AG10803 (cell line): ENCODE data around the gene CNGA1.

Experiments used
- DNase-seq: peaks from one replicate; pipeline ENCODE4 v3.0.0; 2010; ENCODE audit warnings: low read depth
- H3K4me3 ChIP-seq: 2 replicates; pipeline ENCODE4 v1.5.1; 2011; ENCODE audit warnings: mild to moderate bottlenecking, low read length, control low read depth
- TF ChIP-seq, protein P1 (sequence below): conservative IDR thresholded peaks from 2 replicates; pipeline ENCODE4 v1.5.1; 2011; ENCODE audit warnings: mild to moderate bottlenecking, low read length, control low read depth, inconsistent platforms

The CNGA1 gene

DNA sequence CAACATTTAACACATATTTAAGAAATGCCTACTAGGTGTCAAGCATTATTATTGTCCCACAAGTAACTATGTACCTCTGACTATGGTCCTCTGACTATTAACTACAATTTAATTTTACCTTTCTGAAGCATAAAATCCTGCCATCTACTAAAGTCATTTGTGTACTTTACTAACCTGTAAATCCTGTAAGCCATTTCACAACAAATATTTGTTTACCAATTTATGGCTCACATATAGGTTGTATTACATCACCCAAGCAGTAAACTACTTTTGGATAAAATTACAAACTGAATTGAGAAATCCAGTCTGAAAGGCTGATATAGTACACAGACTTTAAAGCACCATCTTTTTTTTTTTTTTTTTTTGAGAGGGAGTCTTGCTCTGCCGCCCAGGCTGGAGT is 43.8 kb downstream of the CNGA1 start:
- TF ChIP-seq, protein P1, sequence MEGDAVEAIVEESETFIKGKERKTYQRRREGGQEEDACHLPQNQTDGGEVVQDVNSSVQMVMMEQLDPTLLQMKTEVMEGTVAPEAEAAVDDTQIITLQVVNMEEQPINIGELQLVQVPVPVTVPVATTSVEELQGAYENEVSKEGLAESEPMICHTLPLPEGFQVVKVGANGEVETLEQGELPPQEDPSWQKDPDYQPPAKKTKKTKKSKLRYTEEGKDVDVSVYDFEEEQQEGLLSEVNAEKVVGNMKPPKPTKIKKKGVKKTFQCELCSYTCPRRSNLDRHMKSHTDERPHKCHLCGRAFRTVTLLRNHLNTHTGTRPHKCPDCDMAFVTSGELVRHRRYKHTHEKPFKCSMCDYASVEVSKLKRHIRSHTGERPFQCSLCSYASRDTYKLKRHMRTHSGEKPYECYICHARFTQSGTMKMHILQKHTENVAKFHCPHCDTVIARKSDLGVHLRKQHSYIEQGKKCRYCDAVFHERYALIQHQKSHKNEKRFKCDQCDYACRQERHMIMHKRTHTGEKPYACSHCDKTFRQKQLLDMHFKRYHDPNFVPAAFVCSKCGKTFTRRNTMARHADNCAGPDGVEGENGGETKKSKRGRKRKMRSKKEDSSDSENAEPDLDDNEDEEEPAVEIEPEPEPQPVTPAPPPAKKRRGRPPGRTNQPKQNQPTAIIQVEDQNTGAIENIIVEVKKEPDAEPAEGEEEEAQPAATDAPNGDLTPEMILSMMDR = no peak
- H3K4me3 ChIP-seq = no peak overlapping the region
- no peak for DNase-seq

DNA sequence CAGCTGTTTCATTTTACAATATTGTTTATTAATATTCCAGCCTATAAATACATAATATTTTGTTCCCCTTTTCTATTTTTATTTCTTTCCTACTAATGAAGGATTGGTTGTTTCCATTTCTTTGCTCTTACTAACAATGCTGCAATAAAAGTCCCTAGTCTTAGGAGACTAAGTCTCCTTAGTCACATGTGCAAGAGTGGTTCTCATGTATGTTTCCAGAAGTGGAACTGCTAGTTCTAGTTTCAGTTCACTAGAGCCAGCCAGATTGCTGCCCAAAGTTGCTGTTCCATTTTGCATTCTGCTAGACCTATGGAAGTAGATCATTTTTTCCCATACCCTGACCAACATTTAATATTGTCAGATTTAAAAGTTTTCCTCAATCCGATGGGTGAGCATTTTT is 44.3 kb downstream of the CNGA1 start:
- no peak for DNase-seq
- H3K4me3 ChIP-seq = no peak overlapping the region
- TF ChIP-seq, protein P1 = no peak

DNA sequence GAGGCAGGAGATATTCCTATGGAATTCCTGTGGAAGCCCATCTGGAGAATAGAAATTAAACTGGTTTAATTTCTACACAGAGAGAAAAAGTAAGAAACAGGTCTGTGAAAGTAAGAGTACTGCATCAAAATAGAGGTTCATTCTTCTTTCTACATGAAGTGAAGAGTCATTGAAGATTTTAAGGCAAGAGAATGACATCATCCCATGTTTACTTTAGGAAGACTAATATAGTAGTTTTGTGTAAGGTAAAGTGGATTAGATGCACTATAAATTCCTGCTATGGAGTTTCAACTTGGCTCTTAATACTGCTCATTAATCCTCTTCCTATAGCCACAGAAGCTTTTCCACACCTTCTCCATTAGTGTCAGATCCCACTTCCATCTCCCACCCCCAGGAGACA is 47.6 kb downstream of the CNGA1 start:
- no peak for DNase-seq
- TF ChIP-seq, protein P1 = no peak
- H3K4me3 ChIP-seq = no peak overlapping the region

DNA sequence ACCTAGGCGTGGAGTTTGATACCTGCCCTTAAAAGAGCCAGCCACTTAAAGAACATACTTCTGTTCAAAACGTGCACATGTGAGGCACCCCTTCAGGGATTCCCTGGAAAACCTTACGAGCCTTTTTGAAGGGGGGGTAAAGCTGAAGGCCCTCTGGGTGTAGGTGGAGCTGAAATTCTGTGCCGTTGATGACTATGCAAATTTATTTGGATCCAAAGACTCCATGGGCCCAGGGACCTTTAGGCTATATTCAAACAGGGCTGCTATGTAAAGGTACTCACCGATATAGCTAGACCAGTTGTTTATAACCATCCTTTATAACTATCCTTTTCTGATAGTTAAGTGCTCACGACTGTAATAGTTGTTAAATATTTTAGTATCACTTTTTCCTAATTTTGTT is 61.8 kb downstream of the CNGA1 start:
- TF ChIP-seq, protein P1 = no peak
- DNase-seq = no peak
- no peak overlapping the region for H3K4me3 ChIP-seq

DNA sequence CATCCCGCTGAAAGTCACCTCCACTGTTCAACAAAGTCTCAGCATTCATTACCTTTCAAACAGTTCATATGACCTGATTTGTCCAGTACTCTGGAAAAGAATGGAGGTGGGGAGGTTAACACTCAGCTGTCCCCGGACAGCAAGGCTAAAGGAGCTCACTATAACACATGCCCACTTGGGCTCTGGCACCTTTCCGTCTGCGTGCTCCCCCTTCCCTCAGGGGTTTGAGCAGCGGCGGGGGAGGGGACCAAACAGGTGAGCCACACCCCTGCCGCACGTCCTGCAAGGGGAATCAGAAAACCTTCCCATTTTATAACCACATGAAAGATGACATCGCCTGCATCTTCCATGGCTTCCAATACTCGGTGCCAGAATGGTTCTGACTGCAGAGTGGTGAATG is 62.2 kb downstream of the CNGA1 start:
- DNase-seq = no peak
- no peak overlapping the region for H3K4me3 ChIP-seq
- TF ChIP-seq, protein P1 = no peak

DNA sequence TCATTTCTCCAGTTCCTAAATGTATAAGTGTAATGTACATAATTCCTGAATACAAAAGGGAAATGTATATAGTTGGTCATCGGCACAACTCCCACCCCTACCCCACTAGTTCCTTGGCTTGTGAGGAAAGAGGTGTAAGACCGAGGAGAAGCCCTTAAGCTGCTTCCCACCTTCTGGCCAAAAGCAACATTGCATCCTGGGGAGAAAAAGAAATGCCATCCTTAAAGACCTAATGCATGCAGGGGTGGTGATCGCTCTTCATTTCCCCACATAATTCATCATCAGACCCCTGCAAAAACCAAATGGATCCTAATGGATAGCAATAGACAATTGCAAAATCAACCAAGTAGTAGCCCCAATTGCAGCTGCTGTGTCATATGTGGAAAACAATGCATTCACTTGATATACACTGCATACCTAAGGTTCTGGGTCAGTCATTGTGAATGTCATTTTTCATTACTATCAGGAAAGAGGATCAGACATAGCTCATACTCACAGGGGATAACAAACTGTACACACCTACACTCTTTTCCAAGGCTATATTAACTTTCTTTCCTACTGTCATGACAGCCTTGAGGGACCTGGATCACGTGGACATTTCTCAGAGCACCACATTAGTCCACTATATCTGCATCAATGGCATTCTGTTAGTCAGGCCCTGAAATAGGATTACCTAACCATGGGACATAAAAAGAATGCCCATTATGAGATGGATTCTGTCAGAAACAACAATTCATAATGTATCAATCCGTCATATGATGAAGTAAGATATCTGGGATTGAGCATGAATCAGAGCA is 70.4 kb downstream of the CNGA1 start:
- TF ChIP-seq, protein P1 = no peak
- no peak overlapping the region for H3K4me3 ChIP-seq
- DNase-seq = no peak

DNA sequence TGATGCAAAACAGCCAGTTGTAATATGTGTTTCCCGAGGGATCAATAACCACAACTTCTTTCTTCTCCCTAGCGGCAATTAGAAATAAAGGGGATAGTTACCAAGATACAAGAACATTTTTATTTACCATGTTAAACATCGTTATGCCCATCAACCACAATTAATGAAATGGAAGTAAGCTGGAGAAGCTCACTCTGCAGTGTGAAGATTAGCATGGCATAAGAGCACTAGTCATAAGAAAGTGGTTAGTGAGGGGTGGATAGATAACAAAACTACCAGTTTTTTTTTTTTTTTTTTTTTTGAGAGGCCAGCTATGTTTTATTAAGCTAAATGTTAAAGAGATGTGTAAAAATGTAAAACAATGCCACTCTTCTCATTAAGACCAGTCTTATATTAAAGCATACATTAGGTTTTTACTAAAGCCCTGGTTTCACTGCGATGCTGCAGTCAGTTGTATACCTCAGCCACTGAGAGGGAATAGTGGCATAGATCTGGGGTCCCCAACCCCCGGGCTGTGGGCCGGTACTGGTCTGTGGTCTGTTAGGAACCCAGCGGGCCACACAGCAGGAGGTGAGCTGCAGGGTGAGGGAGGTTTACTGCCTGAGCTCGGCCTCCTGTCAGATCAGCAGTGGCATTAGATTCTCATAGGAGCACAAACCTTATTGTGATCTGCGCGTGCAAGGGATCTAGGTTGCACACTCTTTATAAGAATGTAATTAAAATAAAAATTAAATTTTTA is 74.2 kb downstream of the CNGA1 start:
- DNase-seq = no peak
- H3K4me3 ChIP-seq = no peak overlapping the region
- TF ChIP-seq, protein P1 = no peak
